NCI-H2227 (cell line): ENCODE measurements around the gene CIC.

Source experiments
- DNase-seq: peaks from one replicate; lab custom pipeline; 2025; ENCODE audit not compliant: unreplicated experiment; lab: John Stamatoyannopoulos, UW

Gene CIC

DNA sequence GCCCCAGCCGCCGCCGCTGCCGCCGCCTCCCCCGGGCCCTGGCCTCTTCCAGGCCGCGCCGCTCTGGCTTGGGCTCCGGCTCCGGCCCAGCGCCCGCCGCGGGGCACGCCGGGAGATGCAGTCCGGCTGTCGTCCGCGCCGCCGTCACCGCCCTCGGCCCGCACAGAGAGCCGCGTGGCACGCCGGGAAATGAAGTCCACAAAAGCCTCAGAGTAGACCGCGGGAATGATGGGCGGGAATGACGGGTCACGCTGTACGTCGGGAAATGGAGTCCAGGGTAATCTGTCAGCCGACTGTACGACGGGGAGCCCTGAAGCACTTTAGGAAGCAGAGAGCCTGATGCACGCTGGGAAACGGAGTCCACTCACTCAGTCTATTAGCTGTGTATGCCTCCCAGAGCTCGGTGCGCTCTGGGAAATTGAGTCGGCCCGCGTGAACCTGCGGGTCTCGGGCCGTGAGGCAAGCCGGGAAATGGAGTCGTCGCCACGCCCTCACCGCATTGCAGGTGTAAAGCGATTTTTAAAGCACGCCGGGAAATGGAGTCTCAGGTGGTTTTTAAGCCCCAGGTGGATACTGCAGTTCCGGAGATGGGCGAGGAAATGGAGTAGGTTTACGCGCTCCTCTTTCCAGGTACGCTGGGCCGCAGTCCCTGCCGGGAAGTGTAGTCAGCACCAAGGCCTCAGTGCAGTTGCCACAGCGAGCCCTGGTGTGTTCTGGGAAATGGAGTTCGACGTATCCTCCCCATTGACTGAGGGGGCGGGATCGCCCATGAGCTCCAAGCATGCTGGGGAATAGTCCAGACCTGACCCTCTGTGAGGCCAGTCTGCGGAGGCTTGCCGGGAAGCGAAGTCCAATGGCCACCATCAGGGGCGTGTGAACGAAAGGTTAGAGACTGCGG lies 26.3 kb upstream of the CIC start, which contains the start of gene GSK3A:
GSK3A (minus strand) TSS at position 91 of the 898 bp plus-strand sequence. CDS start 137 bp downstream, outside the sequence.
- DNase-seq = peak; percentile 100

DNA sequence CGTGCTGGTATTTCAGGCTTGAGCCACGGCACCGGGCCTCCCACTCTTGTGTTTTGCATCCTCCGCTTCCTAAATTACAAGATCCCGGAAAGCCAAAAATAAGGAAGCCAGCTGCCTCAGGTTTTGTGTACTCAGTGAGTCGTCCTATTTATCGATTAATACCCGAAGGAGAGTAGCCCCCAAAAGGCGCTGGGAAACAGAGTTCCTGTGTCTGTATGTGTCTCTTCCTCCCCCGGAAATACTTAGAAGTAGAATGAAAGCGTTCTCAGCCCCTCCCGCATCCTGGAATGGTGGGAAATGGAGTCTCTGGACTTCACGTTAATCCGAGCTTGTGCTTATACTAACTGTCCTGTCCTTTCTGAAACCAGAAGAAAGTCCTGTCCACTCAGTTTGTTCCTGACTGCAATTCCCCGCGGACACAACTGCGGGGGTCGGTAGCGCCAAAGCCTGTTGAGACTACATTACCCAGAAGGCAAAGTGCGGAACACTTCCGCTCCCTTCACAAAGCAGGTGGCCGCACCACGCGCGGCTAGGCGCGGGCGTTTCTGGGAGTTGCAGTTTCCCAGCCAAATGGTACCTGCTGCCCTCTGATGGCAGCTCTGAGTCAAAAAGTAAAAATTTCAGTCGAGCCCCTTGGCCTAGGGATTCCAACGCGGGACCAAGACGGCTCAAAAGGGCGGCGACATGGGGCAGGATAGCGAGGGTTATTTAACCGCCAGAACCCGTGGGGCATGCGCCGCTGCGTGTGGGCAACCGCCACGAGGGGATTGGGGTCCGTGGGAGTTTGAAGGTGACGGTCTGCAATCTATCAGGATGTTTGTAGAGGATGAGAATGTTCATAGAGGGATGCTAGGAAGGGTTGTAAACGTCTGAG lies 24.5 kb upstream of the CIC start:
- DNase-seq = peak; percentile 99

DNA sequence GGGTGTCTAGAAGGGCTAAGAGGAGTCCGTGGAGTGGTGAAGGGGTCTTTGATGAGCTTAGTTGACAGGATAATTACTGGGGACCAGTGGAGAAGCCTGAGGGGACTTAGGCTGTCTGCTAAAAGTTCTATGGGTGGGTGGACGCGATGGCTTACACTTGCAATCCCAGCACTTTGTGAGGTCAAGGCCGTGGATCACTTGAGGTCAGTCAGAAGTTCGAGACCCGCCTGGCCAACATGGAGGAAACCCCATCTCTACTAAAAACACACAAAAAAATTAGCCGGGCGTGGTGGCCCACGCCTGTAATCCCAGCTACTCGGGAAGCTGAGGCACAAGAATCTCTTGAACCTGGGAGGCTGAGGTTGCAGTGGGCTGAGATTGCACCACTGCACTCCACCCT lies 23.8 kb upstream of the CIC start:
- DNase-seq = no peak

- peak; percentile 82 for DNase-seq
Measured at GRCh38 chr19:42246143-42246921, 22.7 kb upstream of the CIC start.

- DNase-seq = no peak
Measured at GRCh38 chr19:42246922-42247639, 22.0 kb upstream of the CIC start.

- DNase-seq = no peak
Measured at GRCh38 chr19:42247640-42248199, 21.3 kb upstream of the CIC start.

DNA sequence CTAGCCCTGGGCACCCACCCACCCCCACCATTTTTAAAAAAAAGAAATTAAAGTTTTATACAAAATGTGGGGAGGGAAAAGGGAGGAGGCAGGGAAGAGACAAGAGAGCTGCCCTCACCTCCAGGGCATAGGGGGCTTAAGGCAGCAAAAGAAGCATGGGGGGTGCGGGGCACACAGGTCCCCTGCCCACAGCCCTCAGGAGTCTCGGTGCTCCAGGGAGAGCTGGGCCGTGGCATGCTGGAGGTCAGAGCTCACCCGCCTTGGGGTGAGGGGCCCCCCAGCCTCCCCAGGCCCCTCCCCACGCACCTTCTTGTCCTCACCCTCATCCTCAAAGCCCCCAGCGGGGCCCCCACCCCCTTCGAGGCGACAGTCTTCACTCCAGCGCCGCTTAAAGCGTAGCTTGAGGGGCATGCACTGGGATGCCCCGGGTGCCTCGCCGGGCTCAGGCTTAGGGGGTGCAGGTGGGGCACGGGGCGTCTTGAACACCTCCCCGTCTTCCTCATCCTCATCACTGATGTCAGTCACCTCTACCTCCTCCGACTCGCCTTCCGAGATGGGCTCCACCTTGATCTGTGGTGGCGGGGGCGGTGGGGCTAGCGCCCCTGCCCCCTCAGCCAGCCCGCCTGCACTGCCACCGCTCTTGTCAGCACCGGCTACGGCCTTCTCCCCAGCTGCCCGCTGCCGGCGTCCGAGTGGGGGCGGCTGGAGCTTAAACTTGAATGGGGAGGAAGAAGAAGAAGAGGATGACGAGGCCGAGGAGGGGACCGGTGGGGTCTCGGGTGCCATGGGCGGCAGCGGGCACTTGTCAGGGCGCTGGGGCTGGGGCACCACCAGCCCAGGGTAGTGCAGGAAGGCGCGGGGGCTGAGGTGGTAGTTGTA lies 20.5 kb upstream of the CIC start:
- no peak for DNase-seq

DNA sequence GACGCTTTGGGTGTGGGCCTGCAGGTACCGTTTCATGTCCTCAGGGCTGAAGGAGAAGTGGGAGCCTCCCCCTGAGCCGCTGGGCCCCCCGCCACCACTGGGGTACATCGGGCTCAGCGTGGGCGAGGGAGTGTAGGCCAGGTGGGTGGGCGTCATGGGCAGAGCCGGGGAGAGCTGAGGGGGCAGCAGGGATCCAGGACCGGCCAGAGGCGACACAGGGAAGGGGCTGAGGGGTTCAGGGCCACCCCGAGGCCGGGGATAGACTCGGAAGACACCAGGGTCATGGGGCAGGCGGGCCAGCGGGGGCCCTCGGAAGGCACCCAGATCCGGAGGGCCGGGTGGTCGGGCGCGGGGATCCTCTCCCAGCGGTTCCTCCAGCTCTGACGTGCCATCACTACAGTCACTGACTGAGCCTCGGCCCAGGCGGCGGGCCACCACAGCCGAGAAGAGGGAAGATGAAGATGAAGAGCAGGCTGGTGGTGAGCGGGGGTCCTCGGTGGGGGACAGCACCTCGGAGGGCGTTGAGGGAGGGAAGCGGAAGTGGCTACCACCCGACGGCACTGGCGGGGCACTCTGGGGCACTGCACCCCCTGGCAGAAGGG lies 19.8 kb upstream of the CIC start:
- no peak for DNase-seq

DNA sequence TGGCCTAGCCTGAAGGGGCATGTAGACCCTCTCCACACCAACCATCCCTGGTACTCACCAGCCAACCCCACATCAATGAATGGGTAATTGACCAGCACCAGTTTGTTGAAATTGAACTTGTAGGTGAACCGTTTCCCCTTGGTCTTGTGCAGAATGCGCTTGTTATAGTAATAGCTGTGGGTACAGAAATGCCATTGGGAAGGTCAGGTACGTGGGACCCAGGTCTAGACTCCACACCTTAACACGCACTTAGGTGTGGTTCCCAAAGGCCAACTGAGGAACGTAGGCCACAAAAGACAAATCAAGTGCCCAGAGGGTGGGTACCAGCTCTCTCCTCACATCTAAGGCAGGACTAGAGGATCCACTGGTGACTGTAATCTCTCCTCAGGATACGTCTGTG lies 19.3 kb upstream of the CIC start:
- no peak for DNase-seq

GRCh38 chr19:42250183-42250665 lies 18.8 kb upstream of the CIC start:
- no peak for DNase-seq

GRCh38 chr19:42250666-42251531 lies 18.2 kb upstream of the CIC start:
- DNase-seq = no peak

GRCh38 chr19:42251572-42252358 lies 17.3 kb upstream of the CIC start:
- DNase-seq = no peak

DNA sequence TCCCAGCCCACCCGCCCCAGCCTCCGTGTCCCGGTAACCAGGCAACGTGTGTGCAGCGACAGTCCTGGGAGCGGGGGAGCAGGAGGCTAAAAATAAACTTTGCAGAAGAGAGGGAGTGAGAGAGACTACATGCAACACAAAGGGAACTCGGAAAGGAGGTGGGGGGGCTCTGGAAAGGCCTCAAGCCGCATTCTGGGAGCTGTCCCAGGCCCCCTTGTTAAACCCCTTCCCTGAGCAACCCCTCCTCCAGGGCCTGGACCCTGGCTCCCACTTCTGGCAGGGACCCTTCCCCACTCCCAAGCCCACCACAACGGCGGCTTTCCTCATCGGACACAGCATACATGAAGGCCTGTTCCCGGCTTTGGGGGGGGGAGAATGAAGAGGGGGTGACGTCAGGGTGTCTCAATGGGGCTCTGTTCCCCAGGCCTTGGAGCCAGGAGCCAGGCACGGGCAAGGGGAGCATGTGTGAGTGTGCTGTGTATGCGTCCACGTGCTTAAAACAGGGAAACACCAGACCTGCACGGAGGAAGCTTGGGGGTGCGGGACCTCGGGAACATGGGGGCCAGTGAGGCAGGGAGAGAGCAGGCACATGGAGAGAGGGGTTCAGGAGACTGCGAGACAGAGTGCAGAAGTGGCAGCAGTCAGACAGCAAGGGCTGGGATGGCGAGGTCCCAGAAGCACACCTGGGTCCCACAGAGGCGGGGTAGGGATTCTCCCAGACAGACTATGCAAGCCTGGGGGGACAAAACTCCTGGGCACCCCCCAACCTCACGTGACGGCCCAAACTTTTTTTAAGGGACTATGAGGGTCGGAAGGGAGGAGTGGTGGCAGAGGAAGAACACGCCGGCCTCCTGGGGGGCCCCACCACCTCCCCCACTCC lies 16.4 kb upstream of the CIC start:
- peak; percentile 66 for DNase-seq

DNA sequence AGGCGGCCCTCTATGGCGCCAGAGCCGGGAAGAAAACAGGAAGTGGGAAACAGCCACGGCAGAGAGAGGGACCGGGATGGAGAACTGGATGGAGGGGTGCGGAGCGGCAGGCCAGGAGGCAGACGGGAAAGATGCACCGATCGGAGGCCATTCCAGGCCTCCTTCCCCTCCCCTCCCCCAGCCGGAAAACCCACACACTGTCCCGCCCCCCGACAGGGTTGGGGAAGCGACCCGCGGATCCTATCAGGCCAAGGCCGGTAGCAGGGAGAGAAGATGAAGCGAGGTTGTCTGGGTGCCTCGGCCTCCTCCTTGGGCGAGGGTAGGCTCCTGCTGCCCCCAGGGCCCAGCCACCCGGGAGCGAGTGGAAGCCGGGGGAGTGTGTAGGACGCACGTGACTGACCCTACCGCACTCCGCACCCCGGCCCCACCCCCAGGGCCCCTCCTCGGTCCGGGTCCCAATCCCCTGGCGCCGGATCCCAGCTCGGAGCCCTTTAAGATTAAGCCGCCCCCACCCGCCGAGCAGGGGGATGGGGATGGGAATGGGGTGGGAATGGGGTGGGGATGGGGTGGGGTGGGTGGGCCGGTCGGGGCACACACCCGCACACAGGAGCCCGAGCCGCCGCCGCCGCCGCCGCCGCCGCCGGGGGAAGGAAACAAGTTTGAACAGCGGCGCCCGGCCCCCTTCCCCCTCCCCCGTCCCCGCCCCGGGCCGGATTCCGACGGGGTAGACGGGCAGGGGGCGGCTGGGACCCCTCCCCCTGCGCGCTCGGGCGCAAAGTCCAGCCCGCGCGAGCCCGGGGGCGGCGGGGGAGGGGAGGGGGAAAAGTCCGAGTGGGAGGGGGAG lies 15.6 kb upstream of the CIC start:
- peak; percentile 90 for DNase-seq
